Epithelial cell of proximal tubule (primary cell): Measurements from ENCODE around the gene SRR. TPM values are rescaled to one million over a fixed set of nuclear protein-coding genes. Genes with fewer than 3 reads are reported as not detected.

Experiments used
- DNase-seq: peaks from one replicate; pipeline ENCODE4 v3.0.0-alpha.2; 2011; ENCODE audit warnings: low read depth
- H3K4me3 ChIP-seq: 2 replicates; pipeline ENCODE4 v1.5.1; 2011; ENCODE audit warnings: low read depth, mild to moderate bottlenecking, low read length
- total RNA-seq: library from RNA; depleted of rRNA; stranded (reverse); fragments of >200 nt; gene quantifications from 2 replicates; pipeline ENCODE4 v1.2.3, GENCODE V29; 2015
- TF ChIP-seq, protein P1 (sequence below): conservative IDR thresholded peaks from 2 replicates; pipeline ENCODE4 v1.5.1; 2012; ENCODE audit warnings: low read depth, mild to moderate bottlenecking, low read length

Gene SRR
- total RNA-seq, 1 donor from 2014 or later, result 2.5 TPM

DNA sequence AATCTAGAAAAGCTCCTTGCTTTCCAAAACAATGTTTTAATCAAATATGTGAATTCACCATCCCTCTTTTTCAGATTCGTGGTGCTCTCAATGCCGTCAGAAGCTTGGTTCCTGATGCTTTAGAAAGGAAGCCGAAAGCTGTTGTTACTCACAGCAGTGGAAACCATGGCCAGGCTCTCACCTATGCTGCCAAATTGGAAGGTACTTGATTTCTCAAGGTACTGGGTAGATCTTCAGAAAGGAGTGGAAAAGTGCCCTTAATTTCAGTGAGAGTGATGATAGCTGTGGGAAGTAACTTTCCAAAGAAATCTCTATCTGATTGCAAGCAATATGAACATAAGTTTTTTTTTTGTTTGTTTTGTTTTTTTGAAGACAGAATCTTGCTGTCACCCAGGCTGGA lies 14.0 kb downstream of the SRR start:
- no peak for DNase-seq
- H3K4me3 ChIP-seq, result no peak overlapping the region
- TF ChIP-seq, protein P1, sequence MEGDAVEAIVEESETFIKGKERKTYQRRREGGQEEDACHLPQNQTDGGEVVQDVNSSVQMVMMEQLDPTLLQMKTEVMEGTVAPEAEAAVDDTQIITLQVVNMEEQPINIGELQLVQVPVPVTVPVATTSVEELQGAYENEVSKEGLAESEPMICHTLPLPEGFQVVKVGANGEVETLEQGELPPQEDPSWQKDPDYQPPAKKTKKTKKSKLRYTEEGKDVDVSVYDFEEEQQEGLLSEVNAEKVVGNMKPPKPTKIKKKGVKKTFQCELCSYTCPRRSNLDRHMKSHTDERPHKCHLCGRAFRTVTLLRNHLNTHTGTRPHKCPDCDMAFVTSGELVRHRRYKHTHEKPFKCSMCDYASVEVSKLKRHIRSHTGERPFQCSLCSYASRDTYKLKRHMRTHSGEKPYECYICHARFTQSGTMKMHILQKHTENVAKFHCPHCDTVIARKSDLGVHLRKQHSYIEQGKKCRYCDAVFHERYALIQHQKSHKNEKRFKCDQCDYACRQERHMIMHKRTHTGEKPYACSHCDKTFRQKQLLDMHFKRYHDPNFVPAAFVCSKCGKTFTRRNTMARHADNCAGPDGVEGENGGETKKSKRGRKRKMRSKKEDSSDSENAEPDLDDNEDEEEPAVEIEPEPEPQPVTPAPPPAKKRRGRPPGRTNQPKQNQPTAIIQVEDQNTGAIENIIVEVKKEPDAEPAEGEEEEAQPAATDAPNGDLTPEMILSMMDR, result no peak

DNA sequence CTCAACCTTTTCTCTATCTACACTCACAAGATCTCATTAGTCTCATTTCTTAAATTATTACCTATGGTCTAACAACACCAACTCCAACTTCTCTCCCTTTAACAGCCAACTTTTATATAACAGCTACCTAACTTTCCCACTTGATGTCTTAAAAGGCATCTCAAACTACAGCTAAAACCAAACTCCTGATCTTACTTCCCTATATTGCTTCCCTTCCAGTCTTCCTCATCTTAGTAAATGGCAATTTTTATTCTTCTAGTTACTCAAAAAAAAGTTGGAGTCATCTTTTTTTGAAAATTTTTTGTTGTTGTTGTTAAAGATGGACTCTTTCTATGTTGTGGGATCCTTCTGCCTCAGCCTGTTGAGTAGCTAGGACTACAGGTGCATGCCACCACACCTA lies 15.3 kb downstream of the SRR start:
- DNase-seq, result no peak
- H3K4me3 ChIP-seq, result no peak overlapping the region
- TF ChIP-seq, protein P1, result no peak

DNA sequence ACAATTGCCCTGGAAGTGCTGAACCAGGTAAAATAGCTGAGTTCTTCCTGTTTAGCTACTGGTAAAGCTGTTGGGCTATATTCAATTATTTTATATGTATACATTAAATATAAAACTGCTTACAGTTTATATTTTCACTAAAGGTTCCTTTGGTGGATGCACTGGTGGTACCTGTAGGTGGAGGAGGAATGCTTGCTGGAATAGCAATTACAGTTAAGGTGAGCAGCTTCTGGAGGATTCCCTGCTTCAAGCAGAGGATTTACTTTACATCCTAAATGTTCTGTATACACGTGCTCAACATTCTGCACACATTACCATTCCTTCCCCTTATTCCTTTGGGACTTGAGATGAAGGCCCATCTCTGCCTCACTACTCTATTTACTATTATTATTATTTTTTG lies 17.6 kb downstream of the SRR start:
- no peak overlapping the region for H3K4me3 ChIP-seq
- DNase-seq, result no peak
- TF ChIP-seq, protein P1, result no peak

DNA sequence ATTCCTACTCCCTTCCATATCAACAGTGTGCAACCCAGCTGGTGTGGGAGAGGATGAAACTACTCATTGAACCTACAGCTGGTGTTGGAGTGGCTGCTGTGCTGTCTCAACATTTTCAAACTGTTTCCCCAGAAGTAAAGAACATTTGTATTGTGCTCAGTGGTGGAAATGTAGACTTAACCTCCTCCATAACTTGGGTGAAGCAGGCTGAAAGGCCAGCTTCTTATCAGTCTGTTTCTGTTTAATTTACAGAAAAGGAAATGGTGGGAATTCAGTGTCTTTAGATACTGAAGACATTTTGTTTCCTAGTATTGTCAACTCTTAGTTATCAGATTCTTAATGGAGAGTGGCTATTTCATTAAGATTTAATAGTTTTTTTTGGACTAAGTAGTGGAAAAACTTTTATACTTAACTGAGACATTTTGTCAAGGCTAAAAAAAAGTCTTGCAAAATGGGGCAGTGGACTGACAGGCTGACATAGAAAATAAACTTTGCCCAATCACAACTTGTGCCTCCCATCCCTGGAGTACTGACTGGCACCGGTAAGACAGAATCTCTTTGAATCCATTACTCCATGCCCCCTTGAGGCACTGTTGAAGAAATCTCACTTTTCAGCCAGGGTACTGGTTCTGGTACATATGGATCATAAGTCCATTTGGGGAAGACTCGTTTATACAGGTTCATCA lies 20.0 kb downstream of the SRR start:
- no peak overlapping the region for H3K4me3 ChIP-seq
- TF ChIP-seq, protein P1, result no peak
- DNase-seq, result no peak

DNA sequence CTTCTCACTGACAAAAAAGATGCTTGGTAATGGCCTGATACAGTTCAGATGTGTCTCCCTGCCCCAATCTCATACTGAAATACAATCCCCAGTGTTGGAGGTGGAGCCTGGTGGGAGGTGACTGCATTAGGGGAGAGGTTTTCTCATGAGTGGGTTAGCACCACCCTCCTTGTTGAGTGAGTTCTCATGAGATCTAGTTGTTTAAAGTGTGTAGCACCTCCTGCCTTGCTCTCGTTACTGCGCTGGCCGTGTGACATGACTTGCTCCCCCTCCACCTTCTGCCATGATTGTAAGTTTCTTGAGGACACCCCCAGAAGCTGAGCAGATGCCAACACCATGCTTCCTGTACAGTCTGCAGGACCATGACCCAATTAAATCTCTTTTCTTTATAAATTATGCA lies 27.6 kb downstream of the SRR start:
- TF ChIP-seq, protein P1, result no peak
- H3K4me3 ChIP-seq, result no peak overlapping the region
- DNase-seq, result no peak

DNA sequence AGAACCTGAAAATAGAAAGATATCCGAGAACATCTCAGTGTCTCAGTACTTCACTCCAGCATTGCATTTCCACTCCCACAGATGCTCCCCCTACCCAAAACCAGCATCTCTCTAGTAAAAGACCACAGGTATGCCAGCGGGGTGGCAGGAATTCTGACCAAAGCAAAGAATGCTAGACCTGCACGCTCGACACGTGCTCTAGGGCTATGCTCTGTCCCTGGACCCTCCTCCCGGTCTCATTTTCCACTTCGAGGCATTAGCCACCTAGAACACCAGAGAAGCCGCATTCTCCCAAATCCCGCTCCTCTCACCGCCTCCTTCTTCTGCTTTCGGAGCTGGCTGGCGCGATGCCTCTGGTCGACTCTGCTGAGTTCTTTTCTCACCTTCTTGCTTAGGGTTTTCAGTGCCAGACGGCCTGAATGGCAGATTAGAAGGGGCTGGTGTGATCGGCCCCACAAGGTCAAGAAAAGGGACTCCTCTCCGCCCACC lies 32.0 kb downstream of the SRR start:
- peak overlapping the region; percentile 87 for H3K4me3 ChIP-seq
- no peak for DNase-seq
- TF ChIP-seq, protein P1, result no peak

DNA sequence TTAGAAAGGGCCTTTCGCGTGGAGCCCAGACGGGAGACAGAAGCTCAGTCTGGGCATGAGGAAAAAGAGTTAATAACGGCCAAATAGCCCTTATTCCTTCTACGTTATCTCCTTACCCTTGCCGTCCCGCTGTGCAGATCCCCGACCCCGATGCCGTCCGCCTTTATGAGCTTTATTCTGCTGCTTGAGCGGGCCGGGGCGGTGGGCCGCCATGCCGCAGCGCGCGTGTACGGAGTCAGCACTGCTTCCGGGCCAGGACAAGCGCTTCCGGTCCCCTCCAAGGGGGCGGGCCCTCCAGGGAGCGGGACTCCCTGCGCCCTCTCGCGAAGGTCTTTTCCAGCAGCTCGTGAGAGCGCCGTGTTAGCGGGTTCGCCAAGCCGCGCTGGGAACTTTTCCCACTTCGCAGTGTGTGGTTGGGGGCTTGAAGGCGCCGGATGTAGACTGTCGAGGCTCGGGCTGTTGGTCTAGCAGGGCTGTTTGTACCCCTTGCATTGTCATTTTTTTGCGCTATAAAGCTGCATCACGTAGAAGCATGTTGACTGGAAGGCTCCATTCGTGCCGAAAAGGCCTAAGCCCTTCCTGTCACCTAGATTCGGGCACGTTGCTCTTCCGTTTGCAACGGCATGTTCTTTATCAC lies 32.6 kb downstream of the SRR start, which contains the start of gene TSR1:
Gene TSR1 (minus strand): TSS at position 243 of the 637 bp plus-strand sequence. CDS start 30 bp downstream, at position 213.
- TF ChIP-seq, protein P1, result peak; percentile 32
- H3K4me3 ChIP-seq, result peak within 1 kb of the TSS; percentile 87
- peak; percentile 13 for DNase-seq
